Measurements from ENCODE around the gene EPAS1. TPM values are rescaled to one million over a fixed set of nuclear protein-coding genes. Genes with fewer than 3 reads are reported as not detected.

Gene EPAS1
- polyA plus RNA-seq (2012; ENCODE audit: insufficient read depth, insufficient read length, low read depth): 25.0 TPM

DNA sequence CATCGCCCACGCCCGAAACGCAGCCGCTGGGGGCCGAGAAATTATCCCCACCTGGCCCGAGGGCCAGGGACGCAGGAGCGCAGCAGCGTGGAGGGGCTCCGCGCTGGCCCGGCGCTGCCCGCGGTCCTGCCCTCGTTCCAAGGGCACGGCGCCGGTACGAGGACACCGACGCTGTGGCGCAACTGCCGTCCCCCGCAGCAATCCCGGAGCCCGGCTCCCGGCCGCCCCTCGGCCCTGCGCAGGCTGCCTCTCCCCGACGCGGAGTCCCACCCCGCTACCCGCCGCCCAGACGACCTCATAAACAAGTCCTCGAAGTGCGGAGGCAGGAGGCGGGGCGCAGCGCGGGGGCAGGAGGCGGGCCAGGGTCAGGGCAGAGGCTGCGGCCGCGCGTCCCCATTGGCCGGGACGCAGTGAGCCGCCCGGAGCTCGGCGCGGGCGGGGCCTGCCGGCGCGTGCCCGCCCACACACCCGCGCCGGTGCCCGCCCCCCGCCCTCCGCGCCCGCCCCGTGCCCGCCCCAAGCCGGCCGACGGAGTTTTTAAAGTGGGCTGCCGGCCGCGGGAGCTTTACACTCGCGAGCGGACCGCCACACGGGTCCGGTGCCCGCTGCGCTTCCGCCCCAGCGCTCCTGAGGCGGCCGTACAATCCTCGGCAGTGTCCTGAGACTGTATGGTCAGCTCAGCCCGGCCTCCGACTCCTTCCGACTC, at the start of gene EPAS1:
EPAS1 (plus strand) TSS at position 568 of the 706 bp plus-strand sequence. CDS start 505 bp downstream, outside the sequence.
- Histone ChIP-seq H3K27me3 (peaks cover 60% of the 10 kb centered on the region), H3K36me3 (no peaks in the 10 kb centered on the region), H3K9me3 (no peaks in the 10 kb centered on the region), H3K4me1 (peaks cover 9% of the 10 kb centered on the region; the same call in 1 of the 2 replicates), H3K4me3 (ENCODE audit: low read depth, low read length) (peak within 1 kb of the TSS; percentile 66)
- peak; percentile 91 for DNase-seq
- TF ChIP-seq, protein P1, sequence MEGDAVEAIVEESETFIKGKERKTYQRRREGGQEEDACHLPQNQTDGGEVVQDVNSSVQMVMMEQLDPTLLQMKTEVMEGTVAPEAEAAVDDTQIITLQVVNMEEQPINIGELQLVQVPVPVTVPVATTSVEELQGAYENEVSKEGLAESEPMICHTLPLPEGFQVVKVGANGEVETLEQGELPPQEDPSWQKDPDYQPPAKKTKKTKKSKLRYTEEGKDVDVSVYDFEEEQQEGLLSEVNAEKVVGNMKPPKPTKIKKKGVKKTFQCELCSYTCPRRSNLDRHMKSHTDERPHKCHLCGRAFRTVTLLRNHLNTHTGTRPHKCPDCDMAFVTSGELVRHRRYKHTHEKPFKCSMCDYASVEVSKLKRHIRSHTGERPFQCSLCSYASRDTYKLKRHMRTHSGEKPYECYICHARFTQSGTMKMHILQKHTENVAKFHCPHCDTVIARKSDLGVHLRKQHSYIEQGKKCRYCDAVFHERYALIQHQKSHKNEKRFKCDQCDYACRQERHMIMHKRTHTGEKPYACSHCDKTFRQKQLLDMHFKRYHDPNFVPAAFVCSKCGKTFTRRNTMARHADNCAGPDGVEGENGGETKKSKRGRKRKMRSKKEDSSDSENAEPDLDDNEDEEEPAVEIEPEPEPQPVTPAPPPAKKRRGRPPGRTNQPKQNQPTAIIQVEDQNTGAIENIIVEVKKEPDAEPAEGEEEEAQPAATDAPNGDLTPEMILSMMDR (IDR thresholded peaks at IDR 0.05; ENCODE audit: low read depth, low read length): no peak

DNA sequence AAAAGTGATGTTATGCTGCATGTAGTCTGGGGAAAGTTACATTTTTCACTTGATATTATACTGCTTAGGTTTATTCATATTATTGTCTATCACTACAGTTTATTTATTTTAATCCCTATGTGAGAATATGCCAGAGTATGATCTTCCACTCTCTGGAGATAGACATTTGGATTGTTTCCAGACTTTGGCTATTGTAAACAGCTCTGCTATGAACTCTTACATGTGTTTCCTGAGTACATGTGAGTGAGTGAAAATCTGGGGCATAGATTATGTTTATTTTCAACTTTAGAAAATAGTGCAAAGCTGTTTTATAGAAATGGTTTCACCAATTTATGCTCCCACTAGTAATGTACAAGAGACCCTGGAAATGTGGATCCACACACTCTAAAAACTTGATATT, 49.0 kb upstream of the EPAS1 start:
- H3K27me3 ChIP-seq: peaks cover 28% of the 10 kb centered on the region
- DNase-seq: no peak
- TF ChIP-seq, protein P1 (IDR thresholded peaks at IDR 0.05; ENCODE audit: low read depth, low read length): no peak
- no peaks in the 10 kb centered on the region for H3K36me3 ChIP-seq
- peaks cover 7% of the 10 kb centered on the region for H3K4me1 ChIP-seq
- no peaks in the 10 kb centered on the region for H3K9me3 ChIP-seq
- no peak overlapping the region for H3K4me3 ChIP-seq (ENCODE audit: low read depth, low read length)

DNA sequence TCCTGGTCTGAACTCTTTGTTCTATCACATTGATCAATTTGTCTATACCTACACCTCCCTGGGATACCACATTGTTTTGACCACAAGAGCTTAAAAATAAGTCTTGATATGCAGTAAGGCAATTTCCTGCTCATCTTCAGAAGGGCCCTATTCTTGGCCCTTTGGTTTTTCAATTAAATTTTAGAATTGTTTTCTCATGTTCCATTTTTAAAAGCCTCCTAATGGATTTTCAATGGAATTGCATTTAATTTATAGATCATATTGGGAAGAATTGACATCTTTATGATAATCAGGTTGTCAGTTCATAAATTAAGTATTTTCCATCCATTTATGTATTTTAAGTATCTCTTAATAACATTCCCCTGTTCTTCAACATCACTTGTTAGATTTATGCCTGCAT, 47.6 kb upstream of the EPAS1 start:
- no peak for DNase-seq
- H3K36me3 ChIP-seq: no peaks in the 10 kb centered on the region
- H3K27me3 ChIP-seq: peaks cover 37% of the 10 kb centered on the region
- no peaks in the 10 kb centered on the region for H3K9me3 ChIP-seq
- TF ChIP-seq, protein P1 (IDR thresholded peaks at IDR 0.05; ENCODE audit: low read depth, low read length): no peak
- H3K4me3 ChIP-seq (ENCODE audit: low read depth, low read length): no peak overlapping the region
- peaks cover 11% of the 10 kb centered on the region for H3K4me1 ChIP-seq

DNA sequence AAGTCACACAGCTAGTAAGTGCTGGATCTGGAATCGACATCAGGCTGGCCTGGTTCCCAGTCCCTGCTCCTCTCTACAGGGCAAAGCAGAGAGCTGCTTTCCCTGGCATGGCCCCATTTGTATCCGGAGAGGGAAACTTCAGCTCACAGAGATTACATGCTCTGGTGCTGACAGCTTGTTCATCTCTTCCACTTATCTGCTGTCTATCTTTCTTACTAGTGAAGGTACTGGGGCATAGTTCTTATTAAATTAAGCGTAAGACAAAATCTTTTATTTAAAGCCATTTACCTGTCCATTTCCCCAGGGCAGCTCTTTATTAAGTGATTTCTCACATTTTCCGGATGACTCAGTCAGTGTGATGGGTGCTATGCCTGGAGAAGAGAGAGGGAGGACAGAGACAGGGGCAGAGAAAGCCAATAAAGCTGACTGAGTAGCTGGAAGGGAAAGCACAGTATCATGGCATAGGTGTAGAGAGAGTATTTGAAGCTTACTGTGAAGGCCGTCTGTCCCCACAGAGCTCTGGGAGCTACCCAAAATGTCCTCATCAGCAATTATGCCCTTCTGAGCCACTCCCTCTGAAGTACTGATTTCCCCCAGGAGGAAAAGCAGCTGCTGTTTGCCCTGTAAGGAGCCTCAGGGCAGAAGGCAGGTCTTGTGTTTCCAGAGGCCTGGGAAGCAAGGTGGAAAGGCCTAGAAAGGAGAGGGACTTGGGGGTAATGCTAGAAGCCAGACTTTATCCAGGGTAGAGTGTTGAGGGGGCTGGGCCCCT, 44.1 kb upstream of the EPAS1 start:
- TF ChIP-seq, protein P1 (IDR thresholded peaks at IDR 0.05; ENCODE audit: low read depth, low read length): no peak
- Histone ChIP-seq H3K36me3 (no peaks in the 10 kb centered on the region), H3K9me3 (no peaks in the 10 kb centered on the region), H3K4me3 (ENCODE audit: low read depth, low read length) (no peak overlapping the region), H3K27me3 (peaks cover 64% of the 10 kb centered on the region), H3K4me1 (peaks cover 11% of the 10 kb centered on the region)
- peak; percentile 80 for DNase-seq

DNA sequence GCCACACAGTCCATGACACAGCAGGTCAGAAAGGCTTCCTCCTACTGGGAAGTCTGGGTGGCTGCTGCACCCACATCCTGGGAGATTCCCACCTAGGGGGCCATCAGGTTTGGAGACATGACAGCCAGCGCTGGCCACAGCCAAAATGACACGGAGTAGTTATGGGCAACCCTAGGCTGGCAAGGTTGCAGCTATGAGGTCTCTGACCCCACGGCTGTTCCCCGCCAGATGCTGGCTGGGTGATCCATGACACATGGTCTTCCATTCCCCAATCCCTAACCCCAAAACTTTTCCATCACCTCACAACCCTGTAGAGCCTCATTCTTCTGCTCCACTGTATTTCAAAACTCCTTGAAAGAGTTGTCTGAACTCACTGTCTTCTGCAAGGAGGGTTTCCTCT, 42.7 kb upstream of the EPAS1 start:
- DNase-seq: no peak
- no peaks in the 10 kb centered on the region for H3K9me3 ChIP-seq
- no peak overlapping the region for H3K4me3 ChIP-seq (ENCODE audit: low read depth, low read length)
- H3K36me3 ChIP-seq: no peaks in the 10 kb centered on the region
- TF ChIP-seq, protein P1 (IDR thresholded peaks at IDR 0.05; ENCODE audit: low read depth, low read length): no peak
- peaks cover 11% of the 10 kb centered on the region for H3K4me1 ChIP-seq
- peaks cover 69% of the 10 kb centered on the region for H3K27me3 ChIP-seq
